Upper lobe of right lung (tissue), 1 donor: ENCODE measurements around the gene FKBP1C. TPM values are rescaled to one million over a fixed set of nuclear protein-coding genes. Genes with fewer than 3 reads are reported as not detected.
"Not testable (repeated sequence)": the region's sequence is repeated elsewhere in the genome, so short reads cannot be mapped to it uniquely, and the experiment has no call there.

Source experiments
- ATAC-seq: fragments of 200-7000 bp; cut with Tn5 transposase; one replicate; pipeline ENCODE4 v1.9.1; 2020; ENCODE audit warnings: mild to moderate bottlenecking, moderate library complexity
- DNase-seq: peaks from one replicate; pipeline ENCODE4 v3.0.0-alpha.2; 2020
- H3K27ac ChIP-seq: fragments of 200-600 bp; one replicate; pipeline ENCODE4 v1.8.0; 2022
- H3K27me3 ChIP-seq: fragments of 200-600 bp; one replicate; pipeline ENCODE4 v1.8.0; 2022; ENCODE audit warnings: mild to moderate bottlenecking
- H3K36me3 ChIP-seq: fragments of 200-600 bp; one replicate; pipeline ENCODE4 v1.8.0; 2022
- H3K4me1 ChIP-seq: fragments of 200-600 bp; one replicate; pipeline ENCODE4 v1.8.0; 2022
- H3K4me3 ChIP-seq: fragments of 200-600 bp; one replicate; pipeline ENCODE4 v1.8.0; 2022; ENCODE audit warnings: mild to moderate bottlenecking
- H3K9me3 ChIP-seq: fragments of 200-600 bp; one replicate; pipeline ENCODE4 v1.8.0; 2022
- CTCF ChIP-seq: fragments of 200-600 bp; IDR thresholded peaks from one replicate; pipeline ENCODE4 v1.8.0; 2022; ENCODE audit warnings: antibody characterized with exemption
- intact Hi-C: fragments of 100-400 bp; cut with DNase I; formaldehyde crosslinking; loops from one replicate; pipeline ENCODE4 v1.11.0; 2022
- long read RNA-seq: library from polyadenylated mRNA; unstranded; transcript quantifications from one replicate; pipeline ENCODE4 v2.0.0, GENCODE V29; 2021
- total RNA-seq: library from RNA; stranded (reverse); fragmentation: NEBNext Ultra II Directional; extraction: Animal tissue kit (Norgen Biotek cat#: 25700); gene quantifications from one replicate; pipeline ENCODE4 v1.2.1, GENCODE V29; 2021
- donor health status: DM: no; HTN: yes; CAD: no; lungs with severe emphysema.

Gene FKBP1C
- 0.52 TPM for total RNA-seq
- long read RNA-seq, result 0 reads

GRCh38 chr6:63211343-63211742, at the start of gene FKBP1C:
TSS of gene FKBP1C (plus strand) at chr6:63211469.
- DNase-seq, H3K4me3 ChIP-seq, H3K4me1 ChIP-seq, intact Hi-C loops, H3K36me3 ChIP-seq, H3K27me3 ChIP-seq, H3K9me3 ChIP-seq, ATAC-seq, H3K27ac ChIP-seq: not testable (repeated sequence)

- peak; percentile 44 for DNase-seq
- H3K36me3 ChIP-seq, H3K4me3 ChIP-seq, H3K27me3 ChIP-seq, ATAC-seq, H3K27ac ChIP-seq, intact Hi-C loops, H3K4me1 ChIP-seq, H3K9me3 ChIP-seq: not testable (repeated sequence)
These were observed 47.0 kb upstream of the FKBP1C start for GRCh38 chr6:63164047-63164803.

- intact Hi-C loops, result no loop called here
- ATAC-seq (no peak), DNase-seq (no peak)
- no peak overlapping the region for H3K27ac ChIP-seq
- no peaks in the 10 kb centered on the region for H3K27me3 ChIP-seq
- no peaks in the 10 kb centered on the region for H3K4me1 ChIP-seq
- no peak for TF ChIP-seq CTCF
- H3K4me3 ChIP-seq, result no peak overlapping the region
- H3K9me3 ChIP-seq, result no peaks in the 10 kb centered on the region
- H3K36me3 ChIP-seq, result no peaks in the 10 kb centered on the region
These were observed 37.1 kb upstream of the FKBP1C start for GRCh38 chr6:63174173-63174572.

GRCh38 chr6:63176181-63176580, 35.1 kb upstream of the FKBP1C start:
- no peaks in the 10 kb centered on the region for H3K36me3 ChIP-seq
- DNase-seq (no peak), ATAC-seq (no peak)
- no peaks in the 10 kb centered on the region for H3K4me1 ChIP-seq
- no peak overlapping the region for H3K4me3 ChIP-seq
- no peak overlapping the region for H3K27ac ChIP-seq
- intact Hi-C loops, result no loop called here
- no peak for TF ChIP-seq CTCF
- no peaks in the 10 kb centered on the region for H3K9me3 ChIP-seq
- H3K27me3 ChIP-seq, result no peaks in the 10 kb centered on the region

GRCh38 chr6:63180367-63180766, 30.9 kb upstream of the FKBP1C start:
- no peak overlapping the region for H3K27ac ChIP-seq
- intact Hi-C loops, result no loop called here
- no peaks in the 10 kb centered on the region for H3K9me3 ChIP-seq
- H3K27me3 ChIP-seq, result no peaks in the 10 kb centered on the region
- H3K4me3 ChIP-seq, result no peak overlapping the region
- H3K4me1 ChIP-seq, result no peaks in the 10 kb centered on the region
- DNase-seq (no peak), ATAC-seq (no peak)
- no peak for TF ChIP-seq CTCF
- no peaks in the 10 kb centered on the region for H3K36me3 ChIP-seq

- Histone ChIP-seq H3K27ac (no peak overlapping the region), H3K9me3 (no peaks in the 10 kb centered on the region), H3K4me1 (no peaks in the 10 kb centered on the region), H3K4me3 (no peak overlapping the region), H3K36me3 (no peaks in the 10 kb centered on the region), H3K27me3 (no peaks in the 10 kb centered on the region)
- intact Hi-C loops, result no loop called here
- DNase-seq (no peak), ATAC-seq (no peak)
- TF ChIP-seq CTCF, result no peak
These were observed 24.3 kb upstream of the FKBP1C start for GRCh38 chr6:63186970-63187369.

GRCh38 chr6:63188828-63189227, 22.4 kb upstream of the FKBP1C start:
- Histone ChIP-seq H3K27me3 (no peaks in the 10 kb centered on the region), H3K27ac (no peak overlapping the region), H3K36me3 (no peaks in the 10 kb centered on the region), H3K9me3 (no peaks in the 10 kb centered on the region), H3K4me1 (no peaks in the 10 kb centered on the region), H3K4me3 (no peak overlapping the region)
- no peak for ATAC-seq
- no peak for TF ChIP-seq CTCF
- no peak for DNase-seq
- intact Hi-C loops, result no loop called here
